22Rv1 (cell line): ENCODE data around the gene SMIM35.

ENCODE experiments used
- H3K27ac ChIP-seq: fragments of 450-650 bp; 2 replicates; pipeline ENCODE4 v1.5.1; 2017
- CTCF ChIP-seq: fragments of 450-650 bp; IDR thresholded peaks from 2 replicates; pipeline ENCODE4 v1.5.1; 2017; ENCODE audit warnings: mild to moderate bottlenecking
- ZFX ChIP-seq: fragments of 450-650 bp; IDR thresholded peaks from 2 replicates; pipeline ENCODE4 v1.6.1; 2017; ENCODE audit warnings: antibody characterized with exemption, borderline replicate concordance

Gene SMIM35

GRCh38 chr11:117995472-117995871 is 91.3 kb downstream of the SMIM35 start:
- H3K27ac ChIP-seq = no peak overlapping the region
- TF ChIP-seq CTCF (no peak), ZFX (no peak)

GRCh38 chr11:117993988-117994745 is 92.6 kb downstream of the SMIM35 start:
- TF ChIP-seq CTCF (no peak), ZFX (no peak)
- no peak overlapping the region for H3K27ac ChIP-seq

DNA sequence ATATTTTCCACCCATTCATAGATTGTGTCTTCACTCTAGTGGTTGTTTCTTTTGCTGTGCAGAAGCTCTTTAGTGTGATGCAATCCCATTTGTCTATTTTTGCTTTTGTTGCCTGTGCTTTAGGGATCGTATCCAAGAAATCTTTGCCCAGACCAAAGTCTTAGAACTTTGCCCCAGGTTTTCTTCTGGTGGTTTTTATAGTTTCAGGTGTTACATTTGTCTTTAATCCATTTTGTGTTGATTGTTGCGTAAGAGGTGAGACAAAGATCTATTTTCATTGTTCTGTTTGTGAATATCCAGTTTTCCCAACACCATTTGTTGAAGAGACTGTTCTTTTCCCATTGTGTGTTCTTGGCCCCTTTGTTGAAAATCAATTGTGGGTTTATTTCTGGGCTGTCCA is 94.1 kb downstream of the SMIM35 start:
- no peak overlapping the region for H3K27ac ChIP-seq
- no peak for TF ChIP-seq ZFX
- no peak for TF ChIP-seq CTCF

DNA sequence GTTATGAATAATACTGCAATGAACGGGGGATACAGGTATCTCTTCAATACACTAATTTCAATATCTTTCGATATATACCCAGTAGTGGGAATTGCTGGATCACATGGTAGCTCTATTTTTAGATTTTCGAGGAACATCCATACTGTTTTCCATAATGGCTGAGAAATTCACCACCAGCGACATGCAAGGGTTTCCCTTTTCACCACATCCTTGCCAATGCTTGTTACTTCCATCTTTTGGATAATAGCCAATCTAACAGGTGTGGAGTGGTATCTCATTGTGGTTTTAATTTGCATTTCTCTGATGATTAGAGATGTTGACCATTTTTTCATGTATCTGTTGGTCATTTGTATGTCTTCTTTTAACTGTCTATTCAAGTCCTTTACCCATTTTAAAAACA is 94.6 kb downstream of the SMIM35 start:
- TF ChIP-seq ZFX = no peak
- TF ChIP-seq CTCF = no peak
- H3K27ac ChIP-seq = no peak overlapping the region

DNA sequence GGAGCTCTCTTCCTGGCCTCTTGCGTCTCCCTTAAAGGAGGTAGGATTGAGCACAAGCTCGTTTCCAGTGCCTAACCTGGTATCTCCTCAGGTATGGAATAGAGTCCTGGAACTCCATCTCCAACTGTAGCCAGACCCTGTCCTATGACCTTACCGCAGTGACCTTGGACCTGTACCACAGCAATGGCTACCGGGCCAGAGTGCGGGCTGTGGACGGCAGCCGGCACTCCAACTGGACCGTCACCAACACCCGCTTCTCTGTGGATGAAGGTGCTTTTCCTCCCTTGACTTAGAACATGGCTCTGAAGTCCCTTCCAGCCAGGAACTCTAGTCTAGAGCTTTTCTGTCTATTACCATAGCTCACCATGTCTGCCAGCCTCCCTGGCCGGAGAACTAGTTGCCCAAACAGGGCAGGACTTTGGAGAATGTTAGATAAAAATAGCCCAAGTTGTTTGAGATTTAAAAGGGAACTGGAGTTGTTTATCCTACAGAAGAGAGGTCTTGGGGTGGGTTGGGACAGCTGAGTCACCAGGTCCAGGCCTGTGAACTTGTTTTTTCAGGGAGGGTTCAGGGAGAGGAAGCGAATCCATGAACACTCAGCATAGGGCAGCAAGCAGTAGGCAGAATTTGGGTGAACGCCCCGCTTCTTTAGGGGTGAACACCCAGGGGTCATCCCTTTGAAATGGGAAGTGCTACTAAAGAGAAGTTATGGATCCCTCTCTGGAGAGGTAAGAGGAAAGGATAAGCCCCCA is 97.2 kb downstream of the SMIM35 start:
- TF ChIP-seq ZFX (no peak), CTCF (no peak)

GRCh38 chr11:117986981-117987574 is 99.7 kb downstream of the SMIM35 start:
- no peak overlapping the region for H3K27ac ChIP-seq
- TF ChIP-seq CTCF (no peak), ZFX (no peak)

More for the DNA sequence above, 97.2 kb downstream of the SMIM35 start:
- no peak overlapping the region for H3K27ac ChIP-seq
